ENCODE results near the gene RASL11A.

- no peak for TF ChIP-seq RARB (CRISPR knock-in tag; IDR thresholded peaks at IDR 0.05)
- TF ChIP-seq CSDC2 (CRISPR knock-in tag; IDR thresholded peaks at IDR 0.05): no peak
- no peak for TF ChIP-seq ISL1 (CRISPR knock-in tag; IDR thresholded peaks at IDR 0.05)
- no peak for TF ChIP-seq ARNTL (CRISPR knock-in tag; IDR thresholded peaks at IDR 0.05; ENCODE audit: borderline replicate concordance, low read depth)
- TF ChIP-seq ZFP30 (CRISPR knock-in tag; IDR thresholded peaks at IDR 0.05): no peak
- no peak for TF ChIP-seq TOX (CRISPR knock-in tag; IDR thresholded peaks at IDR 0.05; ENCODE audit: borderline replicate concordance)
- TF ChIP-seq PPARA (CRISPR knock-in tag; IDR thresholded peaks at IDR 0.05; ENCODE audit: borderline replicate concordance): no peak
- no peak for TF ChIP-seq ZFP3 (CRISPR knock-in tag; IDR thresholded peaks at IDR 0.05)
- no peak for TF ChIP-seq TSHZ2 (CRISPR knock-in tag; IDR thresholded peaks at IDR 0.05)
- no peak for TF ChIP-seq SNAI2 (CRISPR knock-in tag; IDR thresholded peaks at IDR 0.05)
- TF ChIP-seq PATZ1 (CRISPR knock-in tag; IDR thresholded peaks at IDR 0.05; ENCODE audit: borderline replicate concordance): no peak
- no peak for TF ChIP-seq ESRRG (CRISPR knock-in tag; IDR thresholded peaks at IDR 0.05)
Measured at GRCh38 chr13:27233964-27234363, 36.7 kb upstream of the RASL11A start.

All from SK-N-SH treated with all-trans-retinoic acid at 6 μM for 48 hours (cell line).